EH (cell line): ENCODE results near the gene PET100.

Experiments used
- DNase-seq: peaks from one replicate; pipeline ENCODE4 v3.0.0-alpha.2; 2015; ENCODE audit warnings: low read depth

PET100 gene

DNA sequence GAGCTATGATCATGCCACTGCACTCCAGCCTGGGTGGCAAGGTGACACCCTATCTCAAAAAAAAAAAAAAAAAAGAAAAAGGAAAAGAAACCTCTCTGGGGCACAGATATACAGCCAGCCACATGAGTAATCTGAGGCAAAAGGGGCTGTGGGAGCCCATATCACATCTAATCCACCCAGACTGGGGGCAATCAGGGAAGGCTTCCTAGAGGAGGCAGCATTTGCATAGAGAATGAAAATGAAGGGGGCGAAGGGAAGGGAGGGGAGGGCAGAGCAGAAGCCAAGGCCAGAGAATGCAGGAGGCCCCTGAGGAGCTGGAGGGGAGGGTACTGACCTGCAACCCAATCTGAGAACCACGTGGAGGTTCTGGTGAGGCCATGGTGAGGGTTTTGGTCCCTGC, 20.6 kb downstream of the PET100 start:
- DNase-seq = no peak

DNA sequence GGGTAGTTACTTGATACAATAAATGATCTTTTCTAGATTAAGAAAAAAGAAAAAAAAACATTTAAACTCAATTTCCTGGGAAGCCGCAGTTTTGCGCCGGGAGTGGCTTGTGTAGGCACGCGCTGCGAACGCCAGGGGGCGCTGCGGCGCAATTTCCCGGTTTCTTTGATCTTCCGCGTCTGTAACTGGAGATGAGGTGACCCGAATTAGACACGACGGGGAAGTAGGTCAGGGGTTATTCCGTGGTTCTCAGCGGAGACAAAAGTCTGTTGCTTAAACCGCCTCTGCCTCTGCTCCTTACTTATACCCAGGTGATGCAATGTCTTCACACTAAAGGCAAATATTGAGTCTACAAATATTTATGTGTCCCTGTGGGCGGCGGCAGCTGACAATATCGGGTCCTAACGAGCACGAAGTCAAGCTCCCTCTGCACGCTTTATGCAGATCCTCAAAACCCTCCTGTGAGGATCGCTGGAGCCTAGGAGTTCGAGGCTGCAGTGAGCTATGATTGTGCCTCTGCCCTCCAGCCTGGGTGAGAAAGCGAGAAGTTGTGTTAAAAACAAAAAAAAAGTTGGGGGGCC, 22.6 kb downstream of the PET100 start:
- peak; percentile 66 for DNase-seq

DNA sequence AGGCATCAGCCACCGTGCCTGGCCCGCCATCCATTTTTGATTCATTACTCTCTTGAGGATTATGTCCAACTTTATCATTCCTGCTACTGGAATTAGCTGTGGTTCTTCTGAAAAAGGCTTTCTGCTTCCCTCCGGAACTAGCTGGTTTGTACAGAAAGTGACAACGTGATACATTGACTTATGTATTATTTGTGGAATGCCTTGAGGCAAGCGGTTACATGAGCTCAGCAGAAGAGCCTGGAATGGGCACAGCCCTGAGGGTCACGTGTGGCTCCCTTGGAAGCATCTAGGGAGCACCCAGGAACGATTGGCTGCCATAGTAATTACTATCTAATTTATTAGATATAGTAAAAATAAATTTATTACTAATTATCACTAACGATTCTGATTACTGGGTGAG, 24.8 kb downstream of the PET100 start:
- DNase-seq = peak; percentile 27

DNA sequence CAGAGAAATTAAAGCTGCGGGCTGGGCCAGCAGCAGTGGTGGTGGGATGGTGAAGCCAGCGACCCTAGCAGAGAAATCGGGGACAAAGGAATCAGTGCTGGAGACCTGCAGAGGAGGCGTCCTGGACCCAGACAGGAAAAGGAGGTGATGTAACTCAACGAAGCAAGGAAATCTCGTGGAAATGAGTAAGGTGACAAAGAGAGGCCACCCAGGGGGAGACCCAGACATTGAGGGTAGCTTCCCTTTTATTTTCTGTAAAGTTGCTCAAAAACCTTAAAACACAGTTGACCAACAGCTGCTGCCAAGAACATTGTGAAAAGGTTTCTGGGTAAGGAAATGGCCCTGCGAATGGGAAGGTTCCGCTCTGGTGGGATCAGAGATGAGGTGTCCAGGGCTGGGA, 26.0 kb downstream of the PET100 start:
- no peak for DNase-seq

DNA sequence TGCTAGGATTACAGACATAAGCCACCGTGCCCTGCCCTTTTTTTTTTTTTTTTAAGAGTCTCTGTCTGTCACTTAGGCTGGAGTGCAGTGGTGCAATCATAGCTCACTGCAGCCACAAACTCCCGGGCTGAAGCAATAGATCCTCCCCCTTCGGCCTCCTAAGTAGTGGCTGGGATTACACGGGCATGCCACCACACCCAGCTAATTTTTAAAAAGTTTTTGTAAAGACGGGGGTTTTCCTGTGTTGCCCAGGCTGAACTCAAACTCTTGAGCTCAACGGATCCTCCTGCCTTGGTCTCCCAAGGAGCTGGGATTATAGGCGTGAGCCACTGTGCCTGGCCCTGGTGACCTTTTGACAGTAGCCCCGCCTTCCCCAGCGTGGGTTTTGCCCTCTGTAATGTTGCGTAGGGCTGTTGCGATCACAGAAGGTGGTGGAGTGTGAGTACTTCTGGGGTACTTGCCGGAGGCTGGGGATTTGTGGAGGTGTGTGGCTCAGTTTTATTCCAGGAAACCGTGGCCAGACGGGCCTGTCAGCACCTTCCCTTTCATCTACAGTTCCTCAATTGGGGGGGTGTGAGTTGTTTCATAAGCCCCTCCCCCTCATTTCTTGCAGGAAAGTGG, 27.6 kb downstream of the PET100 start:
- no peak for DNase-seq

DNA sequence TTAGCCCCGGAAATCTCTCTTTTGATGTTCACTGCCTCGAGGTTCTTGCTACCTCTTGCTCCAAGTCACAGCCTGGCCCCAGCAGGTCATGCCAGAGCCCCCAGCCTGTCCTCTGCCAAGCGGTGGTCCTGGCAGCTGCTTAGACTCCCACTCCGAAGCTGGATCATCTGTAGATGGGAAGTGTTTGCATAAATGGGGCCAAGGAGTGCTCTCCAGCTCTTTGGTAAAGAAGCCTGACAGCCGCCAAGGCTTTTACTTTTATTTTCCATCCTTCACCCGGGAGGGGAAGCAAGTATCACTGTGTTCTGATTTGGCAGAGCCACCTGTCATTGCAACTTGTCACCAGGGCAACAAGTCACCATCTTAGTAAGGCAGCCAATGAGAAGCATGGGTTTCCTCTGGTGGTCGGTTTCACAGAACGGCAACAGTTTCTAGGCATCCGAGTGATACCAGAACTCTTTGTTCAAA, 28.7 kb downstream of the PET100 start:
- DNase-seq = no peak

DNA sequence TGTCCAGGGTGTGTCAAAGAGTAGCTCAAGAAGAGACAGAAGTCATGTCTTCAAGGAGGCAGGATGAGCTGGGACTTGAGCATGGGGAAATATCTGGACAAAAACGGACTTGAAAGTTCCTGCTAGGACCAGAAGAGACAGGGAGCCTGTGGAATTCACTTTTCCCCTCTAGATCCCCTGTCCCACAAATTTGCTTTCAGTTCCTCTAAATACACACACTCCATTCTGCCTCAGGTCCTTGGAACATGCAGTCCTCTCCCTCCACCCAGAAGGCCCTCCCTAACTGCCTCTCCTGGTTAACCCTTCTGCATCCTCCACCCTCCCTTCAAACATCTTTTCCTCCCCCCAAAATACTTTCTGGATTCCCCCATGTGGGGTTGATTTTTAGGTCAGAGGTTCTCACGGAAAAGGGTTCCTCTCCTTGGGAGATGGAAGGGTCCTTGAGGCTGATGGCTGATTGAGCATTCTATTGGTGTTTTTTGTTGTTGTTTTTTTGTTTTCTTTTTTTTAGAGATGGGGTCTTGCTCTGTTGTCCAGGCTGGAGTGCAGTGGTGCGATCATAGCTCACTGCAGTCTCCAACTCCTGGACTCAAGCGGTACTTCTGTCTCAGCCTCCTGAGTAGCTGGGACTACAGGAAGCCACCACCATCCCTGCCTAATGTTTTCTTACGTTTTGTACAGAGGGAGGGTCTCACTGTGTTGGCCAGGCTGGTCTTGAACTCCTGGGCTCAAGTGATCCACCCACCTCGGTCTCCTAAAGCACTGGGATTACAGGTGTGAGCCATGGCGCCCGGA, 32.3 kb downstream of the PET100 start:
- DNase-seq = no peak

DNA sequence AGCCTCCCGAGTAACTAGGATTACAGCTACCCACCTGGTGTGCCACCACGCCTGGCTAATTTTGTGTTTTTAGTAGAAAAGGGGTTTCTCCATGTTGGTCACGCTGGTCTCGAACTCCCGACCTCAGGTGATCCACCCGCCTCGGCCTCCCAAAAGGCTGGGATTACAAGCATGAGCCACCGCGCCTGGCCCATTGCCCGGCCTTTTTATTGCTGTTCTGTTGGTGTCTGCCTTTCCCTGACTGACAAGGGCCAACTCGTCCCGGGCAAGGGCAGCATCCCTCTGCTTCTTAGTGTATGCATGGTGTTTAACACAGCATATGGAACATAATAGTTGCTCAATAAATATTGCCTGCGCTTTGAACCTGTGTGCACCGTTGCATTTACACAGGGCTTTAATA, 33.1 kb downstream of the PET100 start:
- no peak for DNase-seq

DNA sequence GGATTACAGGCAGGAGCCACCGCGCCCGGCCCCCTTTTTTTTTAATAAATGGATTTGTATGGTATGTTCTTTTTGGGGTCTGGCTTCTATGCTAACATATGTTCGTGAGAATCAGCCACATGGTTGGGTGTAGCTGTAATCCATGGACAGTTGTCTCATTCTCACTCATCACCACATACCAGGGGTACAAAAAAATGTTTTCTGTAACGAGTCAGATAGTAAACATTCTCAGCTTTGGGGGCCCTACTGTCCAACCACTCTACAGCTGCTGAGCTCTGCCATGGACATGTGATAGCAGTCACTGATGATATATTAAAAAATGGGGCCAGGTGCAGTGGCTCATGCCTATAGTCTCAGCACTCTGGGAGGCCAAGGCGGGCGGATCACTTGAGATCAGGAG, 34.1 kb downstream of the PET100 start:
- peak; percentile 9 for DNase-seq

DNA sequence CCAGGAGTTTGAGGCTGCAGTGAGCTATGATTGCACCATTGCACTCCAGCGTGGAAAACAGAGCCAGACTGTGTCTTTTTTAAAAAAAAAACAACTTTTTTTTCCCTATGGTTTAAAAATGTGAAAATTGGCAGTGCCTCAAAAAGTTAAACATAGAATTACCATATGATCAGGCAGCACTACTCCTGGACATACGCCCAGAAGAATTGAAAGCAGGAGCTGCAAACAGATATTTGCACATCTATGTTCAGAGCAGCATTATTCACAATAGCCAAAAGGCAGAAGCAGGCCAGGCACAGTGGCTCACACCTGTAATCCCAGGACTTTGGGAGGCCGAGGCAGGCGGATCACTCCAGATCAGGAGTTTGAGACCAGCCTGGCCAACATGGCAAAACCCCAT, 35.5 kb downstream of the PET100 start:
- DNase-seq = peak; percentile 48

DNA sequence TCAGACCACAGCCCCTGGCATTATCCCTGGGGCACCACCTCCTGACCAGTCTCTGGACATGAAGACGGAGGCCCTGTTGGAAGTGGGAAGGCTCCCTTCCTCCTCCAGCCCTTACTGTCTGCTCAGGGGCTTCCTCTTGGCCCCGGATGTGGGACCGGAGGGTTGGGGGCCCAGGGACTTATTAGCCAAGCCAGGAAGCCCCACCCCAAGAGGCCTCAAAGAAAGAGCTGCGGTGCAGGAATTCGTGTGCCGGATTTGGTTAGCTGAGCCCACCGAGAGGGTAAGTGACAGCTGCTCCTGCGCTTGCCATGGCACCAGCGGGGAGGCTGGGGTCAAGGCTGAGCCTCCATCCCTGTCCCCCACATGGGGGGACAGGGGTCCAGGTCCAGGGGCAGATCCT, 39.2 kb downstream of the PET100 start, which contains the start of gene RETN:
TSS of gene RETN (plus strand) at position 208 of the 400 bp plus-strand sequence. CDS start 278 bp downstream, outside the sequence.
- no peak for DNase-seq

DNA sequence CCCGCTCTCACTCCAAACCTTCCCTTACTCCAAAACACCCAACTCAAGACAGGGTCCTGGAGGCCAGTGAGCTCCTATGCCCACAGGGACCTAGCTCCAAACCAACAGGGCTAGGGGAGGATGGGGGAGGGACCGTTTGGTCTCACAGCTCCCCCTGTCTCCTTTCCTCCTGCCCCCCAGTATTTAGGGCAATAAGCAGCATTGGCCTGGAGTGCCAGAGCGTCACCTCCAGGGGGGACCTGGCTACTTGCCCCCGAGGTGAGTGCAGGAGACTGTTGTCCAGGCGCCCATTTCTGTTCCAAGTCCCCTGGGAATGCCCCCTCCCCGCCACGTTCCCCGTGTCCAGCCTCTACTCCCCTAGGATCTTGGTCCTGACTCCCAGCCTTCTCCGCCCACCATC, 40.0 kb downstream of the PET100 start:
- DNase-seq = no peak

DNA sequence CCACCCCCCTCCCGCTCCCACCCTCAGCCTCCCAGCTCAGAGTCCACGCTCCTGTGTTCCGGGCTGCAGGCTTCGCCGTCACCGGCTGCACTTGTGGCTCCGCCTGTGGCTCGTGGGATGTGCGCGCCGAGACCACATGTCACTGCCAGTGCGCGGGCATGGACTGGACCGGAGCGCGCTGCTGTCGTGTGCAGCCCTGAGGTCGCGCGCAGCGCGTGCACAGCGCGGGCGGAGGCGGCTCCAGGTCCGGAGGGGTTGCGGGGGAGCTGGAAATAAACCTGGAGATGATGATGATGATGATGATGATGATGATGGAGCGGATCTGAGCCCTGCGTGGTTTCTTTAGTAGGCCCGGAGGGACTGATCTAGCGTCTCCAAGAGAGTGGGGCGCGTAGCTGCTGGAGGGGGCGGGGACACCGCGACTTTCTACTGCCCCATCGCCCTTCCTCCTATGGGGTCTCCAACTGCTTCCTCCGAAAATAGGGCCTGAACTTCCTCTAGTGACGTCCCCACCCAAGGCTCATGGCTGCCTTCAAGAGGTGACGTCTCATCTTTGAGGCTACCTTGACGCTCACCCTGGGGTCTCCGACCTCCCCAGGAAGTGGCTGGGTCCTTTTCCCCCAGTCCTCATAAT, 40.7 kb downstream of the PET100 start:
- no peak for DNase-seq

DNA sequence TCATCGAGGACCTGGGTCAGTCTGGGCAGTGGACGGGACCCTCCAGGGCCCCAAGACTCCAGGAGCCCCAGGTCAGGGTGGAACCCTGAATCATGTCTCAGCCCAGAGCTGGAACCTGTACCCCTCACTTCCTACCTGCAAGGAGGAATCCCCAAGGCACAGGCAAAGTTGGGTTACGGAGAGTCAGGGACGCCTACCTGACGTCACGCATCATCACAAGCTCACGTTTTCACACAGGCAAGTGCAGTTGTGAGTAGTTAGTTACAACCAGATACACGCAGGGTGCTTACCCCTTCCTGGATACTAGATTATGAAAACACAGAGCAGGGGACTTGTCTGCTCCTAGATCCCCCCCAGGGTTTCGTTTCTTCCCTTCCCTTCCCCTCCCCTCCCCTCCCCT, 41.2 kb downstream of the PET100 start:
- DNase-seq = no peak

DNA sequence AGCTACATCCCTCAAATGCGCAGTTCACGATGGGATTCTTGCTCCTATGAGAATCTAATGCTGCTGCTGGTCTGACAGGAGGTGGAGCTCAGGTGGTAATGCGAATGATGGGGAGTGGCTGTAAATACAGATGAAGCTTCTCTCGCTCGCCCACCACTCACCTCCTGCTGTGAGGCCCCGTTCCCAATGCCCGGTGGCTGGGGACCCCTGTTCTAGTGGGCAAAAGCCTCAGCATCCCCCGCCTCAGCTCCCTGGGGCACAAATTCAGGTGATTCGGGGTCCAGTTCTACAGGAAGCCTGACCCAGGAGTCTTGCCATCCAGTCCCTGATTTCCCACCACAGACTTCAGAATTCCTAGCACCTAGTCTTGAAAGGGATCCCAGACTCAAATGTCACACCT, 42.9 kb downstream of the PET100 start:
- DNase-seq = no peak

DNA sequence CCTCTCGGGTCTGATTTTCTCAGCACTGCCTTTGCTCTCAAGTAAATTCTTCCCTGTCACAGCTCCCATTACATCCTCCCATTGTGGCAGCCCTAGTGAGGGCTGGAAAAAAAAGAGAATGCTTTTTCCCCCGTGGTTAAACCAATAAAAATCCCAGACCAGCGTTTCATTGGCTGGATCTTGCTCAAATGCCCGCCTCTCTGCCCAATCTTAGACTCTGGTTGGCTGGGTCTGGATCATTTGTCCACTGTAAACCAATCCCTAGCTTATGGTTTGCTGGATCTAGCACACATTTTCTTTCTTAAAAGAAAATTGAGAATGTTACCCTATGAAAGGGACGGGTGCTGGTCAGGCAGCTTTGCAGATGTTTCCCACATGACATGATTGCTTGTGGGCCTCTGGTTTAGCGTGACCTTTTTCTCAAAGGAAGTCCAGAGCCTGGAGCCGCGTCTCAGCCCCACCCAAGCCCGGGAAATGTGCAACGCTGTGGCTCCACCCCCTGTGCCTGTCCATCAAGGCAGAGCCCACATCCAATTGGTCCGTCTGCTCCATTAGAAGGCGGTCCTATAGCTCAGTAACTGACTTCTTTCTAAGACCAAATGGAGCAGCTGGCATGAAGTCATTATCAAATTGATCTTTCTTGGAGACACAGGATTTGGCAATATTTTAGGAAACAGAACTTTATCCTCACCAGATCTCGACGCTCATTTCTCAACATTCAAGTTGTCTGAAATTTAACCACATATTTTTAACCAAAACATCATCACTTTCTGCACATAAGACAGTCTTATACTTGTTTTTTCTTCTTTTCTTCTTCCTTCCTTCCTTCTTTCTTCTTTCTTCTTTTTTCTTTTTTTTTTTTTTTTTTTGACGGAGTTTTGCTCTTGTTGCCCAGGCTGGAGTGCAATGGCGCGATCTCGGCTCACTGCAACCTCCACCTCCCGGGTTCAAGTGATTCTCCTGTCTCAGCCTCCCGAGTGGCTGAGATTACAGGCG, 44.7 kb downstream of the PET100 start:
- peak; percentile 71 for DNase-seq

DNA sequence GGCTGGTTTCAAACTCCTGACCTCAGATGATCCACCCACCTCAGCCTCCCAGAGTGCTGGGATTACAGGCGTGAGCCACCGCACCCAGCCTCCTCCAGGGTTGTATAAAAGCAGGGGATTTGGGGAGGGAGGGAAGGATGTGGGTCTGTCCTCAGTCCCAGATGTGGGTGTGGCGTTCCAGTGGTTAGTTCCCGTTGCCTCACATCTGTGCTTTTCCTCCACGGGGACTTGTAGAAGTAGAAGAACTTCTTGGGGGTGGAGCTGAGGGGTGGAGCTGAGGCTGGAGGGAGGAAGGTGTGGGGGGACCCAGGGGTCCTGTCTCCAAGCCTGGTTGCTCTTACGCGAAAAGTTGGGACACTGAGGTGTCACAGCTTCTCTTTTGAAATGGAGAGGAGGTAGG, 46.8 kb downstream of the PET100 start:
- no peak for DNase-seq

DNA sequence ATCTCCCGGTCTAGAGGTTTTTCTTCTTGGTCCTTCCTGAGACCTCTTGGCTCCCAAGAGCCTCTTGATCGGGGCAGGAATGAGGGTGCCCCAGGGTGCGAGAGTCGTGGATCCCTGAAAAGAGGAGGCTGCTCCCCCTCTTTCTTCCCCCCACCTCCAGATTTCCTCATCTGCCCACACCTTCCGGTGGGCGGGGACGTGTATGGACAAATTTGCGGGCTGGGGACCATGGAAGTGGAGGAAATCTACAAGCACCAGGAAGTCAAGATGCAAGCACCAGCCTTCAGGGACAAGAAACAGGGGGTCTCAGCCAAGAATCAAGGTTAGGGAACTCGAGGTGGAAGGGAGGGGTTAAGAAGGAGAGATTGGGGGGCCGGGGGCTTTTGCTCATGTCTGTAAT, 47.3 kb downstream of the PET100 start, which contains the start of gene MCEMP1:
TSS of gene MCEMP1 (plus strand) at position 237 of the 400 bp plus-strand sequence. CDS start at position 268, 31 bp downstream.
- no peak for DNase-seq

DNA sequence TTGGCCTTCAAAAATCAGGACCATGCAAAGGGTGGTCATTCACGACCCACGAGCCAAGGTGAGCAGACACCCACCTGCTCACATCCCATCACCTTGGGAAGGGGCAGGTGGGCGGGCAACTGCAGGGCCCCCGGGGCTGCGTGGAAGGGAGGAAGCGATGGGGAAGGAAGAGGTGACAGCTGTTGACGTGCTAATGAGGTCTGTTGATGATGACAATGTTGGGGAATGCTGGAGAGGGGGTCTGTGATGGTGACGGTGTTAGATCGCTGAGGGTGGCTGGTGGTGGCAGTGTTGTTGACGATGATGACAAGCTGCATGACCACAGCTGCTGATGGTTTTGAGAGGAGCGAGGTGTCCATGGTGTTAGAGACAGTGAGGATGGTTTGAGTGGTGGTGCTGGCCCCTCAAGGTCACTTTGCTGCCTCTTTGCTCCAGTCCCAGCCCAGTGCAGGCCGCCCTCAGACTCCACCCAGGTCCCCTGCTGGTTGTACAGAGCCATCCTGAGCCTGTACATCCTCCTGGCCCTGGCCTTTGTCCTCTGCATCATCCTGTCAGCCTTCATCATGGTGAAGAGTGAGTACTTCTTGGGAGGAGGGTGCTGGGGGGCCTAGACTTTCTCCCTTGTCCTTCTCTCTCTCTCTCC, 48.2 kb downstream of the PET100 start:
- DNase-seq = no peak

DNA sequence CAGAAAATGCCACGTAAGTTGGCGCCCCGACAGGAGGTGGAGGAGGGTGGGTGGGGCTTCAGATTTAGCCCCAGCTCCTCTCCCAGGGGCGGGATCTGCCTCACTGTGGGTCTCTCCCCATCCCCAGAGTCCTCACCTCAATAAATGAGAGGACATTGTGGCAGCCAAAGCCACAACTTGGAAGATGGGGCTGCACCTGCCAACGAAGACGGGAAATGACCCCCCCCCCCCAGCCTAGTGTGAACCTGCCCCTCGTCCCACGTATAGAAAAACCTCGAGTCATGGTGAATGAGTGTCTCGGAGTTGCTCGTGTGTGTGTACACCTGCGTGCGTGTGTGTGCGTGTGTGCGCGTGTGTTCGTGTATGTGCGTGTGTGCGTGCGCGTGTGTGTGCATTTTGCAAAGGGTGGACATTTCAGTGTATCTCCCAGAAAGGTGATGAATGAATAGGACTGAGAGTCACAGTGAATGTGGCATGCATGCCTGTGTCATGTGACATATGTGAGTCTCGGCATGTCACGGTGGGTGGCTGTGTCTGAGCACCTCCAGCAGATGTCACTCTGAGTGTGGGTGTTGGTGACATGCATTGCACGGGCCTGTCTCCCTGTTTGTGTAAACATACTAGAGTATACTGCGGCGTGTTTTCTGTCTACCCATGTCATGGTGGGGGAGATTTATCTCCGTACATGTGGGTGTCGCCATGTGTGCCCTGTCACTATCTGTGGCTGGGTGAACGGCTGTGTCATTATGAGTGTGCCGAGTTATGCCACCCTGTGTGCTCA, 49.6 kb downstream of the PET100 start:
- peak; percentile 8 for DNase-seq
